ENCODE measurements around the gene SLCO2B1. TPM values are rescaled to one million over a fixed set of nuclear protein-coding genes. Genes with fewer than 3 reads are reported as not detected.

The SLCO2B1 gene
- total and polyA plus RNA-seq, 4 donors, result 52.7 to 184 (median 135) TPM

DNA sequence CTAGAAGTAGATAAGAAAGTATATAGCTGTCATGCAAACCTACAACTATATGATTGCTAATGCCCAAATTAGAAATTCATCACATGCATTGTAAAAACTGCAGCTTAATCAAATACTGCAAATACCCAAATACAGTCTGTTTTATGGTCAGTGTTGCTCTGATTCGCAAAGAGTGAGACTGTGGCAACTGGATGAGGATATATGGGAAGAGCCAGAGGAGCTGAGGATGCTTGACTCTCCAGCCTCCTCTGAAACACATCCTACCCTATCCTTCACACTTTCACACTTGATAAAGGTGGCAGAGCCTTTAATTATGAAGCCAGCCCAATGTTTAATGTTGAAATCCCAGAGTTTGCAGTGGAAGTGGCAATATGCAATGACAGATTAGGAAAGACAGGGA, 32.3 kb upstream of the SLCO2B1 start:
- Histone ChIP-seq H3K36me3 (ENCODE audit: control insufficient read depth in 4 of 4, insufficient read depth in 3 of 4, low read depth in 1 of 4, low read length in 3 of 4) (no peaks in the 10 kb centered on the region), H3K4me1 (ENCODE audit: control insufficient read depth in 4 of 4, insufficient read depth in 4 of 4, low read length in 3 of 4) (no peaks in the 10 kb centered on the region), H3K27ac (ENCODE audit: low read depth in 1 of 2, low read length in 2 of 2) (no peak overlapping the region), H3K9ac (ENCODE audit: low read depth in 1 of 2, low read length in 2 of 2) (no peak overlapping the region), H3K27me3 (ENCODE audit: control insufficient read depth in 4 of 4, insufficient read depth in 4 of 4, low read length in 3 of 4) (no peaks in the 10 kb centered on the region), H3K9me3 (ENCODE audit: control insufficient read depth in 4 of 4, low read length in 3 of 4) (peaks cover 0 to 3% (median 0%) of the 10 kb centered on the region in 4 donors), H3K4me3 (ENCODE audit: low read depth in 1 of 3, low read length in 3 of 3) (no peak overlapping the region)
- TF ChIP-seq, protein P1, sequence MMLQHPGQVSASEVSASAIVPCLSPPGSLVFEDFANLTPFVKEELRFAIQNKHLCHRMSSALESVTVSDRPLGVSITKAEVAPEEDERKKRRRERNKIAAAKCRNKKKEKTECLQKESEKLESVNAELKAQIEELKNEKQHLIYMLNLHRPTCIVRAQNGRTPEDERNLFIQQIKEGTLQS (IDR thresholded peaks at IDR 0.05), result no peak
- no peak for TF ChIP-seq RAD21 (IDR thresholded peaks at IDR 0.05)
- TF ChIP-seq HNF4G (IDR thresholded peaks at IDR 0.05), result no peak
- TF ChIP-seq, protein P2, sequence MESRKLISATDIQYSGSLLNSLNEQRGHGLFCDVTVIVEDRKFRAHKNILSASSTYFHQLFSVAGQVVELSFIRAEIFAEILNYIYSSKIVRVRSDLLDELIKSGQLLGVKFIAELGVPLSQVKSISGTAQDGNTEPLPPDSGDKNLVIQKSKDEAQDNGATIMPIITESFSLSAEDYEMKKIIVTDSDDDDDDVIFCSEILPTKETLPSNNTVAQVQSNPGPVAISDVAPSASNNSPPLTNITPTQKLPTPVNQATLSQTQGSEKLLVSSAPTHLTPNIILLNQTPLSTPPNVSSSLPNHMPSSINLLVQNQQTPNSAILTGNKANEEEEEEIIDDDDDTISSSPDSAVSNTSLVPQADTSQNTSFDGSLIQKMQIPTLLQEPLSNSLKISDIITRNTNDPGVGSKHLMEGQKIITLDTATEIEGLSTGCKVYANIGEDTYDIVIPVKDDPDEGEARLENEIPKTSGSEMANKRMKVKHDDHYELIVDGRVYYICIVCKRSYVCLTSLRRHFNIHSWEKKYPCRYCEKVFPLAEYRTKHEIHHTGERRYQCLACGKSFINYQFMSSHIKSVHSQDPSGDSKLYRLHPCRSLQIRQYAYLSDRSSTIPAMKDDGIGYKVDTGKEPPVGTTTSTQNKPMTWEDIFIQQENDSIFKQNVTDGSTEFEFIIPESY (IDR thresholded peaks at IDR 0.05), result no peak
- no peak for TF ChIP-seq FOXA2 (IDR thresholded peaks at IDR 0.05)
- TF ChIP-seq, protein P3, sequence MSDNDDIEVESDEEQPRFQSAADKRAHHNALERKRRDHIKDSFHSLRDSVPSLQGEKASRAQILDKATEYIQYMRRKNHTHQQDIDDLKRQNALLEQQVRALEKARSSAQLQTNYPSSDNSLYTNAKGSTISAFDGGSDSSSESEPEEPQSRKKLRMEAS (IDR thresholded peaks at IDR 0.05), result no peak
- 4% methylated on average over 1 of the region's 1 CpG for whole genome bisulfite sequencing
- DNase-seq (ENCODE audit: low spot score), result no peak

DNA sequence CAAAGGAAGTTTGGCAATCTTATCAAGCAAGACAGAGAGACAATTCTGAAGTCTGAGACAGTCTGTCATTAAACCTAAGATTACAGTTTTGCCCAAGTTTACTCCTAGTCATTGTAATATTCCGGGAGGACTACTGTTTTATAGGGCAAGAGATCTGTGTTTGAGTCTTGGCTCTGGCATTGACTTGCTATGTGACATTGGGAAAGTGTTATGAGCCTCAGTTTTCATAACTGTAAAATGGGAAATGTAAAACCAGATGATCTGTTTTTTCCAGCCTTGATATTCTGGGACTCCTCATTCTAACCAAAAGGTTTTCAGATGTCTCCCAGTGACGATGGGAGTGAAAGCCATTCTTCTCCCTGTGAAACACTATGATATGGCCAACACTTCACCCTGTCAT, 24.3 kb upstream of the SLCO2B1 start:
- no peak overlapping the region for H3K27ac ChIP-seq (ENCODE audit: low read depth in 1 of 2, low read length in 2 of 2)
- no peak overlapping the region for H3K9ac ChIP-seq (ENCODE audit: low read depth in 1 of 2, low read length in 2 of 2)
- no peaks in the 10 kb centered on the region for H3K4me1 ChIP-seq (ENCODE audit: control insufficient read depth in 4 of 4, insufficient read depth in 4 of 4, low read length in 3 of 4)
- no peaks in the 10 kb centered on the region for H3K9me3 ChIP-seq (ENCODE audit: control insufficient read depth in 4 of 4, low read length in 3 of 4)
- peaks cover 0 to 4% (median 0%) of the 10 kb centered on the region in 4 donors for H3K27me3 ChIP-seq (ENCODE audit: control insufficient read depth in 4 of 4, insufficient read depth in 4 of 4, low read length in 3 of 4)
- WGBS, result 65% methylated on average over 2 of the region's 2 CpGs
- TF ChIP-seq, protein P4, sequence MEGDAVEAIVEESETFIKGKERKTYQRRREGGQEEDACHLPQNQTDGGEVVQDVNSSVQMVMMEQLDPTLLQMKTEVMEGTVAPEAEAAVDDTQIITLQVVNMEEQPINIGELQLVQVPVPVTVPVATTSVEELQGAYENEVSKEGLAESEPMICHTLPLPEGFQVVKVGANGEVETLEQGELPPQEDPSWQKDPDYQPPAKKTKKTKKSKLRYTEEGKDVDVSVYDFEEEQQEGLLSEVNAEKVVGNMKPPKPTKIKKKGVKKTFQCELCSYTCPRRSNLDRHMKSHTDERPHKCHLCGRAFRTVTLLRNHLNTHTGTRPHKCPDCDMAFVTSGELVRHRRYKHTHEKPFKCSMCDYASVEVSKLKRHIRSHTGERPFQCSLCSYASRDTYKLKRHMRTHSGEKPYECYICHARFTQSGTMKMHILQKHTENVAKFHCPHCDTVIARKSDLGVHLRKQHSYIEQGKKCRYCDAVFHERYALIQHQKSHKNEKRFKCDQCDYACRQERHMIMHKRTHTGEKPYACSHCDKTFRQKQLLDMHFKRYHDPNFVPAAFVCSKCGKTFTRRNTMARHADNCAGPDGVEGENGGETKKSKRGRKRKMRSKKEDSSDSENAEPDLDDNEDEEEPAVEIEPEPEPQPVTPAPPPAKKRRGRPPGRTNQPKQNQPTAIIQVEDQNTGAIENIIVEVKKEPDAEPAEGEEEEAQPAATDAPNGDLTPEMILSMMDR (IDR thresholded peaks at IDR 0.05; ENCODE audit: low read depth, low read length, missing input control), result no peak
- TF ChIP-seq EGR1 (IDR thresholded peaks at IDR 0.05; ENCODE audit: low read depth in 2 of 2), result no peak
- no peak for TF ChIP-seq RAD21 (IDR thresholded peaks at IDR 0.05)
- TF ChIP-seq, protein P2 (IDR thresholded peaks at IDR 0.05), result no peak
- TF ChIP-seq, protein P1 (IDR thresholded peaks at IDR 0.05), result no peak
- no peak for TF ChIP-seq FOXA1 (IDR thresholded peaks at IDR 0.05)
- no peak for TF ChIP-seq RXRA (IDR thresholded peaks at IDR 0.05)
- no peak for TF ChIP-seq JUND (IDR thresholded peaks at IDR 0.05)
- no peak for TF ChIP-seq FOXA2 (IDR thresholded peaks at IDR 0.05)
- TF ChIP-seq GABPA (IDR thresholded peaks at IDR 0.05 in 1 of 2, conservative IDR thresholded peaks at IDR 0.05 in 1 of 2), result no peak
- no peak for TF ChIP-seq HNF4G (IDR thresholded peaks at IDR 0.05)
- no peak for TF ChIP-seq SP1 (IDR thresholded peaks at IDR 0.05)
- TF ChIP-seq, protein P5, sequence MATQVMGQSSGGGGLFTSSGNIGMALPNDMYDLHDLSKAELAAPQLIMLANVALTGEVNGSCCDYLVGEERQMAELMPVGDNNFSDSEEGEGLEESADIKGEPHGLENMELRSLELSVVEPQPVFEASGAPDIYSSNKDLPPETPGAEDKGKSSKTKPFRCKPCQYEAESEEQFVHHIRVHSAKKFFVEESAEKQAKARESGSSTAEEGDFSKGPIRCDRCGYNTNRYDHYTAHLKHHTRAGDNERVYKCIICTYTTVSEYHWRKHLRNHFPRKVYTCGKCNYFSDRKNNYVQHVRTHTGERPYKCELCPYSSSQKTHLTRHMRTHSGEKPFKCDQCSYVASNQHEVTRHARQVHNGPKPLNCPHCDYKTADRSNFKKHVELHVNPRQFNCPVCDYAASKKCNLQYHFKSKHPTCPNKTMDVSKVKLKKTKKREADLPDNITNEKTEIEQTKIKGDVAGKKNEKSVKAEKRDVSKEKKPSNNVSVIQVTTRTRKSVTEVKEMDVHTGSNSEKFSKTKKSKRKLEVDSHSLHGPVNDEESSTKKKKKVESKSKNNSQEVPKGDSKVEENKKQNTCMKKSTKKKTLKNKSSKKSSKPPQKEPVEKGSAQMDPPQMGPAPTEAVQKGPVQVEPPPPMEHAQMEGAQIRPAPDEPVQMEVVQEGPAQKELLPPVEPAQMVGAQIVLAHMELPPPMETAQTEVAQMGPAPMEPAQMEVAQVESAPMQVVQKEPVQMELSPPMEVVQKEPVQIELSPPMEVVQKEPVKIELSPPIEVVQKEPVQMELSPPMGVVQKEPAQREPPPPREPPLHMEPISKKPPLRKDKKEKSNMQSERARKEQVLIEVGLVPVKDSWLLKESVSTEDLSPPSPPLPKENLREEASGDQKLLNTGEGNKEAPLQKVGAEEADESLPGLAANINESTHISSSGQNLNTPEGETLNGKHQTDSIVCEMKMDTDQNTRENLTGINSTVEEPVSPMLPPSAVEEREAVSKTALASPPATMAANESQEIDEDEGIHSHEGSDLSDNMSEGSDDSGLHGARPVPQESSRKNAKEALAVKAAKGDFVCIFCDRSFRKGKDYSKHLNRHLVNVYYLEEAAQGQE (IDR thresholded peaks at IDR 0.05), result no peak
- no peak for TF ChIP-seq YY1 (IDR thresholded peaks at IDR 0.05)
- TF ChIP-seq TAF1 (conservative IDR thresholded peaks at IDR 0.05), result no peak
- TF ChIP-seq HNF4A (conservative IDR thresholded peaks at IDR 0.05), result no peak
- no peaks in the 10 kb centered on the region for H3K36me3 ChIP-seq (ENCODE audit: control insufficient read depth in 4 of 4, insufficient read depth in 3 of 4, low read depth in 1 of 4, low read length in 3 of 4)
- H3K4me3 ChIP-seq (ENCODE audit: low read depth in 1 of 3, low read length in 3 of 3), result no peak overlapping the region
- no peak for DNase-seq (ENCODE audit: low spot score)

All from liver (tissue), 9 donors.